ENCODE data around the gene KRT2. TPM values are rescaled to one million over a fixed set of nuclear protein-coding genes. Genes with fewer than 3 reads are reported as not detected.
A peak's percentile ranks its signal among the peaks of the same experiment; 100 is the strongest.

Gene KRT2
- total and polyA plus RNA-seq, 8 donors: not detected

GRCh38 chr12:52658196-52658595 lies 6.2 kb upstream of the KRT2 start:
- no peak for DNase-seq
- H3K27ac ChIP-seq: no peak overlapping the region
- intact Hi-C loops (cut with DNase I; ENCODE audit: low total_unique reads): no loop called here

GRCh38 chr12:52657250-52657902 lies 5.4 kb upstream of the KRT2 start:
- H3K27me3 ChIP-seq: peaks cover 0 to 38% (median 9%) of the 10 kb centered on the region in 3 donors
- no peak overlapping the region for H3K4me3 ChIP-seq
- TF ChIP-seq EP300 (IDR thresholded peaks at IDR 0.05): no peak
- TF ChIP-seq CTCF (IDR thresholded peaks at IDR 0.05): no peak
- no peak for TF ChIP-seq POLR2AphosphoS5 (IDR thresholded peaks at IDR 0.05)
- no peak for TF ChIP-seq POLR2A (IDR thresholded peaks at IDR 0.05)
- WGBS, 5 donors: 75 to 92% (median 81%) methylated on average over 6 of the region's 6 CpGs
- DNase-seq: no peak
- H3K36me3 ChIP-seq: no peaks in the 10 kb centered on the region
- H3K4me1 ChIP-seq: no peaks in the 10 kb centered on the region
- intact Hi-C loops (cut with DNase I; ENCODE audit: low total_unique reads): no loop called here
- H3K27ac ChIP-seq: no peak overlapping the region
- peaks cover 0 to 1% (median 0%) of the 10 kb centered on the region in 4 donors for H3K9me3 ChIP-seq

More at GRCh38 chr12:52658196-52658595, 6.2 kb upstream of the KRT2 start:
- no peak for TF ChIP-seq POLR2A (IDR thresholded peaks at IDR 0.05)
- TF ChIP-seq CTCF (IDR thresholded peaks at IDR 0.05): no peak
- TF ChIP-seq POLR2AphosphoS5 (IDR thresholded peaks at IDR 0.05): no peak
- no peak for TF ChIP-seq EP300 (IDR thresholded peaks at IDR 0.05)
- Histone ChIP-seq H3K4me1 (no peaks in the 10 kb centered on the region), H3K36me3 (no peaks in the 10 kb centered on the region), H3K4me3 (no peak overlapping the region), H3K27me3 (peaks cover 0 to 44% (median 14%) of the 10 kb centered on the region in 3 donors), H3K9me3 (no peaks in the 10 kb centered on the region)
- WGBS, 5 donors: 62 to 79% (median 72%) methylated on average over 4 of the region's 4 CpGs

- H3K27me3 ChIP-seq: peaks cover 0 to 33% (median 9%) of the 10 kb centered on the region in 3 donors
- WGBS, 5 donors: 73 to 87% (median 85%) methylated on average over 4 of the region's 4 CpGs
Measured at GRCh38 chr12:52656616-52657015, 4.6 kb upstream of the KRT2 start.

GRCh38 chr12:52655720-52656124 lies 3.7 kb upstream of the KRT2 start:
- no peak for TF ChIP-seq EP300 (IDR thresholded peaks at IDR 0.05)
- TF ChIP-seq POLR2A (IDR thresholded peaks at IDR 0.05): no peak
- TF ChIP-seq POLR2AphosphoS5 (IDR thresholded peaks at IDR 0.05): no peak
- no peak for TF ChIP-seq CTCF (IDR thresholded peaks at IDR 0.05)
- Histone ChIP-seq H3K27me3 (peaks cover 0 to 33% (median 9%) of the 10 kb centered on the region in 3 donors), H3K27ac (no peak overlapping the region), H3K36me3 (no peaks in the 10 kb centered on the region), H3K4me3 (no peak overlapping the region), H3K4me1 (no peaks in the 10 kb centered on the region), H3K9me3 (peaks cover 0 to 5% (median 0%) of the 10 kb centered on the region in 4 donors)
- intact Hi-C loops (cut with DNase I; ENCODE audit: low total_unique reads): no loop called here
- 38 to 46% (median 39%) methylated on average over 8 of the region's 8 CpGs for WGBS, 5 donors
- peak; percentile 38 to 39 for DNase-seq

More at GRCh38 chr12:52656616-52657015, 4.6 kb upstream of the KRT2 start:
- intact Hi-C loops (cut with DNase I; ENCODE audit: low total_unique reads): no loop called here
- TF ChIP-seq POLR2AphosphoS5 (IDR thresholded peaks at IDR 0.05) (no peak), EP300 (IDR thresholded peaks at IDR 0.05) (no peak), CTCF (IDR thresholded peaks at IDR 0.05) (no peak), POLR2A (IDR thresholded peaks at IDR 0.05) (no peak)
- DNase-seq: no peak
- Histone ChIP-seq H3K36me3 (no peaks in the 10 kb centered on the region), H3K27ac (no peak overlapping the region), H3K9me3 (peaks cover 0 to 5% (median 0%) of the 10 kb centered on the region in 4 donors), H3K4me3 (no peak overlapping the region), H3K4me1 (no peaks in the 10 kb centered on the region)
